GM12878 (cell line): ENCODE measurements around the gene TBL3. TPM values are rescaled to one million over a fixed set of nuclear protein-coding genes. Genes with fewer than 3 reads are reported as not detected.

Source experiments
- ATAC-seq: fragments of 200-7000 bp; cut with Tn5 transposase; 3 replicates; pipeline ENCODE4 v1.9.1; 2020; ENCODE audit warnings: mild to moderate bottlenecking, moderate library complexity
- BruUV-seq: library from RNA; stranded (reverse); fragments of 400-500 nt; replicated peaks from 2 replicates; lab custom pipeline; 2021; lab: Mats Ljungman, UMichigan
- CTCF ChIA-PET: fragments of 300-600 bp; sonication (Branson Sonifier 250); formaldehyde crosslinking; extraction: SDS; loops from one replicate; lab custom pipeline; 2021; ENCODE audit warnings: inconsistent platforms; lab: Yijun Ruan, JAX
- POLR2A ChIA-PET: fragments of 350-600 bp; formaldehyde crosslinking; extraction: SDS; loops from one replicate; lab custom pipeline; 2021; ENCODE audit warnings: inconsistent platforms; lab: Charles Lee
- RAD21 ChIA-PET: fragments of 300-600 bp; sonication (Branson Sonifier 250); formaldehyde crosslinking; loops from one replicate; lab custom pipeline; 2023; ENCODE audit warnings: antibody characterized with exemption; ENCODE audit not compliant: unreplicated experiment; lab: Charles Lee
- SMC1A ChIA-PET: fragments of 300-600 bp; sonication (Branson Sonifier 250); formaldehyde crosslinking; loops from one replicate; lab custom pipeline; 2023; ENCODE audit not compliant: unreplicated experiment, uncharacterized antibody; lab: Charles Lee
- DNase-seq: peaks from one replicate; pipeline ENCODE4 v3.0.0-alpha.2; 2011; ENCODE audit warnings: low read depth, low spot score
- FAIRE-seq: peaks from 3 replicates; lab custom pipeline; 2011; peaks lifted over from hg19 to GRCh38; lab: Jason Lieb, UNC
- H2AFZ ChIP-seq: 2 replicates; pipeline ENCODE4 v1.6.0; 2011; ENCODE audit warnings: low read depth, low read length, control low read depth; ENCODE audit not compliant: control insufficient read depth
- H3K27ac ChIP-seq: 2 replicates; pipeline ENCODE4 v1.5.1; 2011; ENCODE audit warnings: control low read depth; ENCODE audit not compliant: control insufficient read depth, insufficient read depth
- H3K27me3 ChIP-seq, 2 experiments: replicated peaks in 1 of 2; 2 replicates each; pipeline versions ENCODE4 v1.6.0 to v1.6.1; 2011; ENCODE audit warnings: low read length in 1 of 2; ENCODE audit not compliant: control insufficient read depth in 2 of 2, insufficient read depth in 2 of 2
- H3K36me3 ChIP-seq, 2 experiments: 2 replicates each; pipeline ENCODE4 v1.5.1; 2011; ENCODE audit warnings: low read length in 1 of 2; ENCODE audit not compliant: control insufficient read depth in 2 of 2, insufficient read depth in 2 of 2
- H3K4me1 ChIP-seq: 2 replicates; pipeline ENCODE4 v1.6.1; 2011; ENCODE audit warnings: mild to moderate bottlenecking, low read length, moderate library complexity, mixed read lengths; ENCODE audit not compliant: control insufficient read depth, insufficient read depth
- H3K4me2 ChIP-seq: 2 replicates; pipeline ENCODE4 v1.6.0; 2011; ENCODE audit warnings: control low read depth; ENCODE audit not compliant: control insufficient read depth, insufficient read depth
- H3K4me3 ChIP-seq: fragments of 200-600 bp; sonication (generic); 2 replicates; pipeline ENCODE4 v1.5.1; 2016
- H3K79me2 ChIP-seq: 2 replicates; pipeline ENCODE4 v1.6.0; 2011; ENCODE audit warnings: low read length; ENCODE audit not compliant: control insufficient read depth, insufficient read depth
- H3K9ac ChIP-seq: 2 replicates; pipeline ENCODE4 v1.8.0; 2011; ENCODE audit warnings: low read length, control low read depth, mixed read lengths; ENCODE audit not compliant: control insufficient read depth, insufficient read depth
- H3K9me3 ChIP-seq: replicated peaks from 3 replicates; pipeline ENCODE4 v1.5.1; 2011; ENCODE audit warnings: mild to moderate bottlenecking, low read length; ENCODE audit not compliant: control insufficient read depth, insufficient read depth
- H4K20me1 ChIP-seq: 2 replicates; pipeline ENCODE4 v1.6.0; 2011; ENCODE audit not compliant: control insufficient read depth, insufficient read depth
- BACH1 ChIP-seq: fragments of 450-650 bp; IDR thresholded peaks from 2 replicates; pipeline ENCODE4 v1.6.1; 2017; ENCODE audit warnings: mild to moderate bottlenecking, borderline replicate concordance
- CBX5 ChIP-seq: sonication (generic); IDR thresholded peaks from 2 replicates; pipeline ENCODE4 v1.6.1; 2016; ENCODE audit warnings: low read depth, moderate library complexity, mild to moderate bottlenecking, inconsistent platforms
- GATAD2B ChIP-seq: fragments of 450-650 bp; conservative IDR thresholded peaks from 2 replicates; pipeline ENCODE4 v1.6.1; 2017; ENCODE audit warnings: low read depth, mild to moderate bottlenecking, moderate library complexity
- HSF1 ChIP-seq: fragments of 150-350 bp; IDR thresholded peaks from 2 replicates; pipeline ENCODE4 v1.6.1; 2014; ENCODE audit warnings: mild to moderate bottlenecking, low read depth, low read length
- MLLT1 ChIP-seq: fragments of 450-650 bp; IDR thresholded peaks from 2 replicates; pipeline ENCODE4 v1.6.1; 2016; ENCODE audit warnings: mild to moderate bottlenecking
- NR2F1 ChIP-seq: fragments of 450-650 bp; conservative IDR thresholded peaks from 2 replicates; pipeline ENCODE4 v1.6.1; 2017; ENCODE audit warnings: mild to moderate bottlenecking
- PAX5 ChIP-seq: IDR thresholded peaks from 2 replicates; pipeline ENCODE4 v1.6.1; 2011; ENCODE audit warnings: low read depth, low read length, borderline replicate concordance
- PBX3 ChIP-seq: IDR thresholded peaks from 2 replicates; pipeline ENCODE4 v1.6.1; 2011; ENCODE audit warnings: mild to moderate bottlenecking, low read depth, low read length, moderate library complexity; ENCODE audit not compliant: insufficient replicate concordance
- POU2F2 ChIP-seq: IDR thresholded peaks from 3 replicates; pipeline ENCODE4 v1.6.1; 2011; ENCODE audit warnings: low read depth, mild to moderate bottlenecking, low read length, borderline replicate concordance
- SRF ChIP-seq, 2 experiments: IDR thresholded peaks; 2 replicates each; pipeline ENCODE4 v1.6.1; 2011; ENCODE audit warnings: low read depth in 2 of 2, low read length in 2 of 2, mild to moderate bottlenecking in 1 of 2, moderate library complexity in 1 of 2
- ZNF207 ChIP-seq: fragments of 450-650 bp; IDR thresholded peaks from 2 replicates; pipeline ENCODE4 v1.6.1; 2014; ENCODE audit warnings: antibody characterized with exemption, mild to moderate bottlenecking, borderline replicate concordance
- WGBS: methylation state at CpG from one replicate; pipeline ENCODE4 v1.1.6; 2016; ENCODE audit warnings: low lambda C conversion rate; ENCODE audit not compliant: insufficient replicate concordance, insufficient coverage; ENCODE audit errors: missing lambda C conversion rate; 5-methylcytosine and 5-hydroxymethylcytosine counted together
- in situ Hi-C: fragments of 300-500 bp; cut with MboI; formaldehyde crosslinking; loops from 9 replicates; pipeline ENCODE4 v1.14.3; 2018; ENCODE audit warnings: mixed read lengths
- intact Hi-C: fragments of 100-400 bp; cut with micrococcal nuclease; formaldehyde crosslinking; loops from one replicate; pipeline ENCODE4 v1.14.2; 2022; ENCODE audit not compliant: unreplicated experiment
- polyA plus RNA-seq, 11 experiments: library from polyadenylated mRNA; depleted of rRNA in 4 of 11; unstranded in 6 of 11; stranded (reverse) in 5 of 11; fragments of >200 nt; fragmentation: Nextera tagmentation in 4 of 11; fragmentation: Illumina TruSeq in 1 of 11; extraction: Ambion mirVana in 4 of 11; extraction: Trizol in 1 of 11; gene quantifications; 1 replicate in 1 of 11; 2 replicates in 10 of 11; pipeline versions ENCODE4 v1.2.1 to v1.2.3, GENCODE V29; 2011 to 2016; ENCODE audit warnings: inconsistent platforms in 2 of 11, missing spikeins in 2 of 11, low read depth in 1 of 11
- total RNA-seq, 4 experiments: library from RNA; depleted of rRNA in 3 of 4; stranded (reverse); fragments of >200 nt in 3 of 4; fragmentation: Illumina TruSeq in 1 of 4; extraction: Trizol in 1 of 4; gene quantifications; 2 replicates each; pipeline versions ENCODE4 v1.2.1 to v1.2.3, GENCODE V29; 2013 to 2021

TBL3 gene
- total and polyA plus RNA-seq, 10 of the 15 experiments (the other 5 are each of a cell fraction or from before 2014, with no cell fraction given): 1.2 to 101 (median 34.2) TPM

GRCh38 chr16:1940273-1941161, 31.3 kb upstream of the TBL3 start:
- Histone ChIP-seq H3K79me2 (peaks cover 18% of the 10 kb centered on the region), H3K36me3 (peaks cover 0 to 5% of the 10 kb centered on the region in 2 experiments; a peak in 3 of 4 replicates), H3K9ac (no peak overlapping the region), H3K4me1 (peaks cover 10% of the 10 kb centered on the region; the same call in 1 of the 2 replicates), H2AFZ (no peak overlapping the region), H3K9me3 (no peaks in the 10 kb centered on the region), H4K20me1 (no peaks in the 10 kb centered on the region), H3K4me2 (peak overlapping the region; percentile 42), H3K27me3 (no peaks in the 10 kb centered on the region), H3K4me3 (no peak overlapping the region), H3K27ac (no peak overlapping the region)
- no peak for ATAC-seq
- TF ChIP-seq SRF (IDR thresholded peaks at IDR 0.05; ENCODE audit: low read depth in 2 of 2, low read length in 2 of 2): no peak
- TF ChIP-seq MLLT1: 0 out of 2 replicates have a peak, but pooled peaks have one; percentile 19
- TF ChIP-seq PAX5: 0 out of 2 replicates have a peak, but pooled peaks have one; percentile 15
- TF ChIP-seq PBX3: no peak
- TF ChIP-seq GATAD2B: 0 out of 2 replicates have a peak, but pooled peaks have one; percentile 14
- no peak for TF ChIP-seq CBX5
- TF ChIP-seq BACH1: no peak
- TF ChIP-seq HSF1: no peak
- peak; percentile 60; the same call in 1 of the 3 replicates for TF ChIP-seq POU2F2
- TF ChIP-seq NR2F1: 0 out of 2 replicates have a peak, but pooled peaks have one; percentile 27
- no peak for TF ChIP-seq ZNF207
- no TSS peak for BruUV-seq
- CTCF ChIA-PET: interaction anchor here (0.9 to 2.0 kb wide), 7 partner anchors 11 to 317 kb away, joined by 3 to 9 read pairs (median 5); no protein-coding TSS in a partner anchor
- intact Hi-C loops (no loop called here), in situ Hi-C loops (no loop called here)
- POLR2A ChIA-PET: interaction anchor here (0.6 to 2.3 kb wide), 8 partner anchors 18 to 805 kb away, joined by 3 to 6 read pairs (median 4); partner anchors contain the start of gene RPS2
- FAIRE-seq: no peak
- SMC1A ChIA-PET: no interaction called here
- RAD21 ChIA-PET: interaction anchor here (1.8 kb wide), 1 partner anchor 12 kb away, joined by 6 read pairs; no protein-coding TSS in a partner anchor
- WGBS: 93% methylated on average over 23 of the region's 23 CpGs
- DNase-seq: no peak
